Endothelial cell of umbilical vein (primary cell): ENCODE measurements around the gene HEPHL1. TPM values are rescaled to one million over a fixed set of nuclear protein-coding genes. Genes with fewer than 3 reads are reported as not detected.
"Not testable (repeated sequence)": the region's sequence is repeated elsewhere in the genome, so short reads cannot be mapped to it uniquely, and the experiment has no call there.

Experiments
- BruUV-seq: library from RNA; stranded (reverse); fragments of 400-500 nt; replicated peaks from 2 replicates; lab custom pipeline; 2021; lab: Mats Ljungman, UMichigan
- CTCF ChIA-PET: fragments of 300-600, 350-600 bp; sonication (Branson Sonifier 250); formaldehyde crosslinking; loops from one replicate; lab custom pipeline; 2021; ENCODE audit warnings: antibody characterized with exemption, inconsistent platforms; lab: Charles Lee
- POLR2A ChIA-PET: fragments of 300-600, 350-600 bp; sonication (Branson Sonifier 250); formaldehyde crosslinking; loops from one replicate; lab custom pipeline; 2021; ENCODE audit warnings: antibody characterized with exemption, inconsistent platforms; lab: Charles Lee
- DNase-seq: peaks from one replicate; pipeline ENCODE4 v3.0.0-alpha.2; 2011; ENCODE audit warnings: low read depth, low spot score
- FAIRE-seq: peaks from 2 replicates; lab custom pipeline; 2011; peaks lifted over from hg19 to GRCh38; lab: Jason Lieb, UNC
- H2AFZ ChIP-seq: 2 replicates; pipeline ENCODE4 v1.6.0; 2012; ENCODE audit warnings: low read depth, low read length, control low read depth, inconsistent platforms
- H3K27ac ChIP-seq: 2 replicates; pipeline ENCODE4 v1.5.1; 2011; ENCODE audit warnings: low read depth, mild to moderate bottlenecking, control low read depth, low read length, moderate library complexity; ENCODE audit not compliant: insufficient read depth
- H3K27me3 ChIP-seq, 2 experiments: 2 replicates each; pipeline versions ENCODE4 v1.6.0 to v1.6.1; 2011; ENCODE audit warnings: low read length in 2 of 2, mixed read lengths in 1 of 2; ENCODE audit not compliant: control insufficient read depth in 2 of 2, insufficient read depth in 2 of 2
- H3K36me3 ChIP-seq, 2 experiments: 2 replicates in 1 of 2; 3 replicates in 1 of 2; pipeline ENCODE4 v1.5.1; 2011; ENCODE audit warnings: low read length in 2 of 2, mild to moderate bottlenecking in 1 of 2, moderate library complexity in 1 of 2; ENCODE audit not compliant: control insufficient read depth in 2 of 2, insufficient read depth in 2 of 2; ENCODE audit errors: extremely low read depth in 1 of 2
- H3K4me1 ChIP-seq: 3 replicates; pipeline ENCODE4 v1.5.1; 2011; ENCODE audit warnings: mild to moderate bottlenecking, low read length; ENCODE audit not compliant: control insufficient read depth, insufficient read depth; ENCODE audit errors: extremely low read depth
- H3K4me2 ChIP-seq: 2 replicates; pipeline ENCODE4 v1.6.1; 2011; ENCODE audit warnings: low read length, control low read depth, mixed read lengths; ENCODE audit not compliant: insufficient read depth
- H3K4me3 ChIP-seq, 3 experiments: fragments of 200-600 bp in 1 of 3; sonication (generic), shearing (Covaris generic) in 1 of 3; replicated peaks in 1 of 3; 2 replicates each; pipeline ENCODE4 v1.5.1; 2011 to 2016; ENCODE audit warnings: control low read depth in 3 of 3, low read length in 3 of 3, mild to moderate bottlenecking in 2 of 3, inconsistent platforms in 1 of 3, low read depth in 1 of 3, moderate library complexity in 1 of 3; ENCODE audit not compliant: insufficient read depth in 1 of 3
- H3K79me2 ChIP-seq: 2 replicates; pipeline ENCODE4 v1.6.0; 2012; ENCODE audit warnings: low read length, inconsistent platforms; ENCODE audit not compliant: control insufficient read depth, insufficient read depth
- H3K9ac ChIP-seq: replicated peaks from 2 replicates; pipeline ENCODE3; 2011; ENCODE audit warnings: low read length, control low read depth; ENCODE audit not compliant: insufficient read depth; ENCODE audit errors: extremely low read depth
- H3K9me1 ChIP-seq: replicated peaks from 3 replicates; pipeline ENCODE4 v1.6.0; 2011; ENCODE audit warnings: mild to moderate bottlenecking, low read length; ENCODE audit not compliant: control insufficient read depth, insufficient read depth; ENCODE audit errors: extremely low read depth
- H3K9me3 ChIP-seq: replicated peaks from 2 replicates; pipeline ENCODE4 v1.5.1; 2012; ENCODE audit warnings: low read length, inconsistent platforms; ENCODE audit not compliant: control insufficient read depth, insufficient read depth
- H4K20me1 ChIP-seq: replicated peaks from 2 replicates; pipeline ENCODE3; 2011; ENCODE audit warnings: mild to moderate bottlenecking, low read length; ENCODE audit not compliant: control insufficient read depth, insufficient read depth; ENCODE audit errors: extremely low read depth
- CTCF ChIP-seq, 2 donors: IDR thresholded peaks; 1 replicate in 1 of 2; 2 replicates in 1 of 2; pipeline ENCODE4 v1.5.1; 2011; ENCODE audit warnings: low read length in 2 of 2, mild to moderate bottlenecking in 2 of 2, moderate library complexity in 2 of 2, control low read depth in 1 of 2, inconsistent platforms in 1 of 2, low read depth in 1 of 2; ENCODE audit not compliant: insufficient read depth in 1 of 2; ENCODE audit errors: extremely low read depth in 1 of 2
- EZH2 ChIP-seq: IDR thresholded peaks from 2 replicates; pipeline ENCODE4 v1.6.1; 2012; ENCODE audit warnings: borderline replicate concordance, low read depth, mild to moderate bottlenecking, moderate library complexity, low read length, inconsistent platforms; ENCODE audit not compliant: severe bottlenecking
- FOS ChIP-seq: IDR thresholded peaks from 2 replicates; pipeline ENCODE4 v1.6.1; 2011; ENCODE audit warnings: mild to moderate bottlenecking, low read length, moderate library complexity, borderline replicate concordance; ENCODE audit not compliant: insufficient read depth
- GATA2 ChIP-seq: IDR thresholded peaks from 2 replicates; pipeline ENCODE4 v1.7.0; 2011; ENCODE audit warnings: low read depth, mild to moderate bottlenecking, moderate library complexity, mixed read lengths, low read length; ENCODE audit not compliant: insufficient read length, insufficient read depth
- JUN ChIP-seq: IDR thresholded peaks from 2 replicates; pipeline ENCODE4 v1.6.1; 2011; ENCODE audit warnings: borderline replicate concordance, low read depth; ENCODE audit not compliant: insufficient read length, insufficient read depth
- MYC ChIP-seq: IDR thresholded peaks from one replicate; pipeline ENCODE4 v1.6.1; 2011; ENCODE audit warnings: mild to moderate bottlenecking, low read depth, low read length
- POLR2A ChIP-seq: IDR thresholded peaks from 2 replicates; pipeline ENCODE4 v1.6.1; 2012; ENCODE audit warnings: low read depth, mild to moderate bottlenecking, control low read depth, low read length
- POLR2AphosphoS5 ChIP-seq: IDR thresholded peaks from 2 replicates; pipeline ENCODE4 v1.6.1; 2012; ENCODE audit warnings: low read depth, mild to moderate bottlenecking, control low read depth, low read length, moderate library complexity; ENCODE audit not compliant: insufficient read depth
- dilution Hi-C: fragments of 300-500 bp; cut with MboI; formaldehyde crosslinking; loops from one replicate; pipeline ENCODE4 v1.15.0; 2019; ENCODE audit warnings: low sequenced_read_pairs; ENCODE audit not compliant: extremely low pct_ligation_motif_present
- intact Hi-C: fragments of 100-400 bp; cut with micrococcal nuclease; formaldehyde crosslinking; loops from one replicate; pipeline ENCODE4 v1.10.0; 2022
- polyA plus RNA-seq, 4 experiments: library from polyadenylated mRNA; depleted of rRNA in 3 of 4; stranded (reverse) in 3 of 4; unstranded in 1 of 4; fragments of >200 nt; gene quantifications; 2 replicates each; pipeline versions ENCODE4 v1.2.1 to v1.2.3, GENCODE V29; 2011 to 2012; ENCODE audit warnings: missing spikeins in 1 of 4
- total RNA-seq: library from RNA; stranded (reverse); gene quantifications from 2 replicates; pipeline ENCODE4 v1.2.3, GENCODE V29; 2021
- TF ChIP-seq, protein P1 (sequence below): IDR thresholded peaks from 2 replicates; pipeline ENCODE4 v1.6.1; 2011; ENCODE audit not compliant: insufficient read depth, insufficient read length

HEPHL1 gene
- total and polyA plus RNA-seq, 2 donors (not counting 3 experiments of a cell fraction or from before 2014, with no cell fraction given), result not detected

GRCh38 chr11:93972790-93973189 is 48.4 kb upstream of the HEPHL1 start:
- Histone ChIP-seq H3K4me2 (no peak overlapping the region), H3K4me3 (no peak overlapping the region), H2AFZ (no peak overlapping the region), H4K20me1 (no peaks in the 10 kb centered on the region), H3K79me2 (no peaks in the 10 kb centered on the region), H3K9me3 (no peaks in the 10 kb centered on the region), H3K4me1 (no peaks in the 10 kb centered on the region), H3K36me3 (no peaks in the 10 kb centered on the region), H3K27ac (no peak overlapping the region), H3K9ac (no peak overlapping the region), H3K27me3 (no peaks in the 10 kb centered on the region), H3K9me1 (no peaks in the 10 kb centered on the region)
- DNase-seq, result no peak
- CTCF ChIA-PET, result no interaction called here
- TF ChIP-seq, protein P1, sequence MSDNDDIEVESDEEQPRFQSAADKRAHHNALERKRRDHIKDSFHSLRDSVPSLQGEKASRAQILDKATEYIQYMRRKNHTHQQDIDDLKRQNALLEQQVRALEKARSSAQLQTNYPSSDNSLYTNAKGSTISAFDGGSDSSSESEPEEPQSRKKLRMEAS, result no peak
- no peak for TF ChIP-seq MYC
- no peak for TF ChIP-seq GATA2
- no peak for TF ChIP-seq JUN
- TF ChIP-seq CTCF (IDR thresholded peaks at IDR 0.05; ENCODE audit: extremely low read depth in 1 of 2, insufficient read depth in 1 of 2, low read depth in 1 of 2, low read length in 2 of 2), result no peak
- TF ChIP-seq FOS, result no peak
- TF ChIP-seq POLR2A, result no peak
- TF ChIP-seq EZH2, result no peak
- TF ChIP-seq POLR2AphosphoS5, result no peak
- dilution Hi-C loops, result no loop called here
- no peak for FAIRE-seq
- intact Hi-C loops, result no loop called here
- no TSS peak for BruUV-seq
- POLR2A ChIA-PET, result no interaction called here

GRCh38 chr11:93973322-93974051 is 47.7 kb upstream of the HEPHL1 start:
- H3K79me2 ChIP-seq, CTCF ChIA-PET, DNase-seq, intact Hi-C loops, H2AFZ ChIP-seq, H3K4me3 ChIP-seq, H3K4me1 ChIP-seq, FAIRE-seq, H4K20me1 ChIP-seq, H3K4me2 ChIP-seq, dilution Hi-C loops, H3K9ac ChIP-seq, H3K27ac ChIP-seq, H3K27me3 ChIP-seq, H3K36me3 ChIP-seq, H3K9me3 ChIP-seq, POLR2A ChIA-PET, BruUV-seq, H3K9me1 ChIP-seq: not testable (repeated sequence)
